Neural progenitor cell (in vitro differentiated cells): ENCODE data around the gene BUB1B. TPM values are rescaled to one million over a fixed set of nuclear protein-coding genes. Genes with fewer than 3 reads are reported as not detected.

Experiments used
- DNase-seq: peaks from one replicate; pipeline ENCODE4 v3.0.0-alpha.2; 2016; ENCODE audit warnings: low spot score
- H2AFZ ChIP-seq: fragments of 200-600 bp; sonication (generic); replicated peaks from 2 replicates; pipeline ENCODE4 v1.6.1; 2016; ENCODE audit warnings: antibody characterized with exemption
- H3F3A ChIP-seq: fragments of 200-600 bp; sonication (generic); 2 replicates; pipeline ENCODE4 v1.6.1; 2016; ENCODE audit warnings: antibody characterized with exemption, low read depth
- H3K27ac ChIP-seq: fragments of 200-600 bp; sonication (generic); 2 replicates; pipeline ENCODE4 v1.5.1; 2016; ENCODE audit warnings: mild to moderate bottlenecking
- H3K27me3 ChIP-seq: fragments of 200-600 bp; sonication (generic); 2 replicates; pipeline ENCODE4 v1.6.1; 2016; ENCODE audit warnings: mild to moderate bottlenecking, moderate library complexity
- H3K36me3 ChIP-seq: fragments of 200-600 bp; sonication (generic); 2 replicates; pipeline ENCODE4 v1.5.1; 2016
- H3K4me1 ChIP-seq: fragments of 200-600 bp; sonication (generic); 2 replicates; pipeline ENCODE4 v1.6.1; 2016; ENCODE audit warnings: mixed run types
- H3K4me2 ChIP-seq: fragments of 200-600 bp; sonication (generic); 2 replicates; pipeline ENCODE4 v1.6.1; 2016
- H3K4me3 ChIP-seq: fragments of 200-600 bp; sonication (generic); 2 replicates; pipeline ENCODE4 v1.5.1; 2016
- H3K79me2 ChIP-seq: fragments of 200-600 bp; sonication (generic); 2 replicates; pipeline ENCODE4 v1.6.1; 2016; ENCODE audit warnings: low read depth
- H3K9ac ChIP-seq: fragments of 200-600 bp; sonication (generic); 2 replicates; pipeline ENCODE4 v1.6.1; 2016
- H3K9me3 ChIP-seq: fragments of 200-600 bp; sonication (generic); 2 replicates; pipeline ENCODE4 v1.5.1; 2016; ENCODE audit warnings: low read depth
- H4K20me1 ChIP-seq: fragments of 200-600 bp; sonication (generic); 2 replicates; pipeline ENCODE4 v1.6.1; 2016; ENCODE audit warnings: low read depth
- H3K27ac Mint-ChIP-seq: 3 replicates; pipeline ENCODE4 v1.8.0; 2021; ENCODE audit warnings: mixed read lengths
- H3K27me3 Mint-ChIP-seq: 2 replicates; pipeline ENCODE4 v1.8.0; 2022; ENCODE audit warnings: low read depth, mild to moderate bottlenecking, inconsistent platforms, moderate library complexity, mixed read lengths; ENCODE audit not compliant: insufficient read depth
- H3K36me3 Mint-ChIP-seq: 3 replicates; pipeline ENCODE4 v1.8.0; 2021; ENCODE audit warnings: mixed read lengths
- H3K4me1 Mint-ChIP-seq: 3 replicates; pipeline ENCODE4 v1.8.0; 2021; ENCODE audit warnings: mixed read lengths
- H3K4me3 Mint-ChIP-seq: 3 replicates; pipeline ENCODE4 v1.8.0; 2021; ENCODE audit warnings: mild to moderate bottlenecking, moderate library complexity, mixed read lengths
- H3K9me3 Mint-ChIP-seq: 3 replicates; pipeline ENCODE4 v1.8.0; 2020; ENCODE audit warnings: mixed read lengths
- EZH2 ChIP-seq: fragments of 200-600 bp; sonication (generic); IDR thresholded peaks from 2 replicates; pipeline ENCODE4 v1.6.1; 2017; ENCODE audit warnings: antibody characterized with exemption, mild to moderate bottlenecking, moderate library complexity
- EZH2phosphoT487 ChIP-seq: fragments of 200-600 bp; sonication (generic); IDR thresholded peaks from 2 replicates; pipeline ENCODE4 v1.6.1; 2017; ENCODE audit warnings: antibody characterized with exemption
- total RNA-seq: library from RNA; depleted of rRNA; stranded (reverse); fragments of >200 nt; gene quantifications from 2 replicates; pipeline ENCODE4 v1.2.3, GENCODE V29; 2015; ENCODE audit warnings: low replicate concordance
- TF ChIP-seq, protein P1 (sequence below): fragments of 200-600 bp; sonication (generic); IDR thresholded peaks from 2 replicates; pipeline ENCODE4 v1.5.1; 2017; ENCODE audit warnings: antibody characterized with exemption, mild to moderate bottlenecking

BUB1B gene
- total RNA-seq, 1 donor from 2014 or later: 167 TPM

DNA sequence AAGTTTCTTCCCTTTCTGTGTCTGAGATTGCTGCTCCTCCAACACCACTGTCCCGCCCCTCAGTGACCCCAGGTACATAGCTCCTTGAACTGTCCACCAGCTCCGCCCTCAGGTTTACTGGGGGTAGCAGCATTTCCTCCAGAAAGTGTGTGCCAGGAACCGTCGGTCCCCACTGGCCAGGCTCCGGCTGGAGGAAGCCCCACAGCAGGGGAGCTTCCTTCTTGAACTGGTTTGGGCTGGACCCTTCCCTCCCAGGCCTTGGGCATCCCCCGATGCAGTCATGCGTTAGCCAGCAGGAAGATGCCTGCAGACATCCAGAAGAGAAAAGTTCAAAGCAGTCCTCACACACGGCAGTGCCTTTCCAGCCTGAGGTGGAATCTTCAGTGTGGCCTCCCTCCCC, 97.7 kb downstream of the BUB1B start:
- no peak overlapping the region for H3K4me3 ChIP-seq
- H3K4me2 ChIP-seq: no peak overlapping the region
- Mint-ChIP-seq H3K4me3 (no peak overlapping the region), H3K27ac (no peak overlapping the region), H3K4me1 (peaks cover 32% of the 10 kb centered on the region), H3K36me3 (peaks cover 4% of the 10 kb centered on the region), H3K27me3 (peaks cover 30% of the 10 kb centered on the region), H3K9me3 (peaks cover 8% of the 10 kb centered on the region)
- no peaks in the 10 kb centered on the region for H4K20me1 ChIP-seq
- H2AFZ ChIP-seq: no peak overlapping the region
- TF ChIP-seq EZH2 (no peak), EZH2phosphoT487 (no peak)
- TF ChIP-seq, protein P1, sequence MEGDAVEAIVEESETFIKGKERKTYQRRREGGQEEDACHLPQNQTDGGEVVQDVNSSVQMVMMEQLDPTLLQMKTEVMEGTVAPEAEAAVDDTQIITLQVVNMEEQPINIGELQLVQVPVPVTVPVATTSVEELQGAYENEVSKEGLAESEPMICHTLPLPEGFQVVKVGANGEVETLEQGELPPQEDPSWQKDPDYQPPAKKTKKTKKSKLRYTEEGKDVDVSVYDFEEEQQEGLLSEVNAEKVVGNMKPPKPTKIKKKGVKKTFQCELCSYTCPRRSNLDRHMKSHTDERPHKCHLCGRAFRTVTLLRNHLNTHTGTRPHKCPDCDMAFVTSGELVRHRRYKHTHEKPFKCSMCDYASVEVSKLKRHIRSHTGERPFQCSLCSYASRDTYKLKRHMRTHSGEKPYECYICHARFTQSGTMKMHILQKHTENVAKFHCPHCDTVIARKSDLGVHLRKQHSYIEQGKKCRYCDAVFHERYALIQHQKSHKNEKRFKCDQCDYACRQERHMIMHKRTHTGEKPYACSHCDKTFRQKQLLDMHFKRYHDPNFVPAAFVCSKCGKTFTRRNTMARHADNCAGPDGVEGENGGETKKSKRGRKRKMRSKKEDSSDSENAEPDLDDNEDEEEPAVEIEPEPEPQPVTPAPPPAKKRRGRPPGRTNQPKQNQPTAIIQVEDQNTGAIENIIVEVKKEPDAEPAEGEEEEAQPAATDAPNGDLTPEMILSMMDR: no peak
- no peaks in the 10 kb centered on the region for H3K4me1 ChIP-seq
- H3K9me3 ChIP-seq: no peaks in the 10 kb centered on the region
- DNase-seq: peak; percentile 41
- H3K9ac ChIP-seq: no peak overlapping the region
- peaks cover 20% of the 10 kb centered on the region for H3K27me3 ChIP-seq
- H3K79me2 ChIP-seq: no peaks in the 10 kb centered on the region
- peaks cover 4% of the 10 kb centered on the region for H3F3A ChIP-seq
- no peak overlapping the region for H3K27ac ChIP-seq
- H3K36me3 ChIP-seq: no peaks in the 10 kb centered on the region

DNA sequence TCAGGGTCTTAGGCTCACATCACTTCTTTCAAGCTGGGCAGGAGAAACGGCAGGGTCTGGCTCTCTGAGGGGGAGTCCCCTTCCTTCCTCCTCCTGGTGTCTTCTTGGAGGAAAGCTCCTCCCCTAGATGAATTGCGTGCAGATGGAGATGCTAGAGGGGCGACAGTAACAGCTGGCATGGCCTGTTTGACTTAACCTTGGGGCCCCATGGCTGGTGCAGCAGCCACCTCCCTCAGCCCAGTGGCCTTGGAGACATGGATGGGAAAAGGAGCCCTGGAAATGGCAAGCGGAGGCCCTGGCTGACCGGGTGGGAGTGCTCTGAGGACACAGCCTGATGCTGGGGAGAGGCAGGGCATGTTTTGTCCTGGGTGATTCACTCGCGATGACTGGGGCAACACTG, 98.2 kb downstream of the BUB1B start:
- peaks cover 4% of the 10 kb centered on the region for H3F3A ChIP-seq
- no peaks in the 10 kb centered on the region for H4K20me1 ChIP-seq
- peaks cover 28% of the 10 kb centered on the region for H3K4me1 Mint-ChIP-seq
- H3K9me3 Mint-ChIP-seq: peaks cover 5% of the 10 kb centered on the region
- H3K9ac ChIP-seq: no peak overlapping the region
- peaks cover 15% of the 10 kb centered on the region for H3K27me3 ChIP-seq
- H3K4me3 Mint-ChIP-seq: no peak overlapping the region
- no peaks in the 10 kb centered on the region for H3K4me1 ChIP-seq
- no peak overlapping the region for H3K4me3 ChIP-seq
- H3K36me3 Mint-ChIP-seq: peaks cover under 1% of the 10 kb centered on the region
- no peak overlapping the region for H3K4me2 ChIP-seq
- H3K79me2 ChIP-seq: no peaks in the 10 kb centered on the region
- H3K27ac ChIP-seq: no peak overlapping the region
- H3K27me3 Mint-ChIP-seq: peaks cover 28% of the 10 kb centered on the region
- no peak overlapping the region for H3K27ac Mint-ChIP-seq
- no peak overlapping the region for H2AFZ ChIP-seq
- no peaks in the 10 kb centered on the region for H3K9me3 ChIP-seq
- no peaks in the 10 kb centered on the region for H3K36me3 ChIP-seq
- TF ChIP-seq, protein P1: no peak
- TF ChIP-seq EZH2phosphoT487 (no peak), EZH2 (no peak)
- no peak for DNase-seq

DNA sequence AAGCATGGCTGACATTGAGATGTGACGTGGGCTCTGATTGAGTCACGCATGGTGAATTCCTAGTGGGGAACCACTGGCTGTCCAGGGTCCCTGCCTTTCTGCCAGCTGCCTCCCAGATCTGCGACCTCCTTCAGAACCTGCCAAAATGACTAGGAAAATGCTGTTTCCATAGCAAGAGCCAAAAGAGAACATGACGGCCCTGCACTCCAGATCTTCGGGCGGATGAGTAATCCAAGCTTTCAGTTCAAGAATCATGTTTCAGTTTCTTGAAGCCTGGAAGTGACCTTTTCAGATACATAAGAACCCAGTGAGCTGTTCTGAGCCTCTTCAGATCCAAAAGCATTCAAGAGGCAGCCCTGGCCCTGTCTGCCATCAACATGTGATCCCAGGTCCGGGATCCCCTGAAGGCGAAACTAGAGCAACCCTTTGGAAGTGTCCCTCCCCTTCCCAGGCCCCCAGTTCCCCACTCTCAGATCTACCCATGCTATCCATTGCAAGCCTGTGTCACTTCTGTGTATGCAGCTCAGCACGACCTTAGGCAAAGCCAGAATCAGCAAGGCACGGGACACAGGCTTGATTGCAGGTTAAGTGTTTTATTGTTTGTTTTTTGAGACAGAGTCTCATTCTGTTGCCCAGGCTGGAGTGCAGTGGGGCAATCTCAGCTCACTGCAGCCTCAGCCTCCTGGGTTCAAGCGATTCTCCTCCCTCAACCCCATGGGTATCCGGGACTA, 102.3 kb downstream of the BUB1B start:
- H3K9me3 ChIP-seq: no peaks in the 10 kb centered on the region
- Mint-ChIP-seq H3K27me3 (peaks cover 12% of the 10 kb centered on the region), H3K27ac (peak overlapping the region; percentile 4), H3K4me3 (no peak overlapping the region), H3K4me1 (peaks cover 25% of the 10 kb centered on the region), H3K9me3 (peaks cover 4% of the 10 kb centered on the region), H3K36me3 (no peaks in the 10 kb centered on the region)
- no peaks in the 10 kb centered on the region for H3K27me3 ChIP-seq
- no peak for TF ChIP-seq EZH2phosphoT487
- TF ChIP-seq, protein P1: no peak
- no peak for TF ChIP-seq EZH2
- H3K4me1 ChIP-seq: peaks cover 12% of the 10 kb centered on the region
- H3K36me3 ChIP-seq: no peaks in the 10 kb centered on the region
- H3K4me2 ChIP-seq: no peak overlapping the region
- no peak overlapping the region for H3K27ac ChIP-seq
- H3K4me3 ChIP-seq: no peak overlapping the region
- H2AFZ ChIP-seq: no peak overlapping the region
- H3K9ac ChIP-seq: no peak overlapping the region
- H3F3A ChIP-seq: peaks cover 3% of the 10 kb centered on the region
- no peak for DNase-seq
- H4K20me1 ChIP-seq: no peaks in the 10 kb centered on the region
- H3K79me2 ChIP-seq: no peaks in the 10 kb centered on the region
